Kidney glomerular epithelial cell (primary cell): ENCODE measurements around the gene PPP4R2.
A peak's percentile ranks its signal among the peaks of the same experiment; 100 is the strongest.

Experiments used
- DNase-seq: peaks from one replicate; lab custom pipeline; 2025; lab: John Stamatoyannopoulos, UW

The PPP4R2 gene, protein sequence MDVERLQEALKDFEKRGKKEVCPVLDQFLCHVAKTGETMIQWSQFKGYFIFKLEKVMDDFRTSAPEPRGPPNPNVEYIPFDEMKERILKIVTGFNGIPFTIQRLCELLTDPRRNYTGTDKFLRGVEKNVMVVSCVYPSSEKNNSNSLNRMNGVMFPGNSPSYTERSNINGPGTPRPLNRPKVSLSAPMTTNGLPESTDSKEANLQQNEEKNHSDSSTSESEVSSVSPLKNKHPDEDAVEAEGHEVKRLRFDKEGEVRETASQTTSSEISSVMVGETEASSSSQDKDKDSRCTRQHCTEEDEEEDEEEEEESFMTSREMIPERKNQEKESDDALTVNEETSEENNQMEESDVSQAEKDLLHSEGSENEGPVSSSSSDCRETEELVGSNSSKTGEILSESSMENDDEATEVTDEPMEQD

DNA sequence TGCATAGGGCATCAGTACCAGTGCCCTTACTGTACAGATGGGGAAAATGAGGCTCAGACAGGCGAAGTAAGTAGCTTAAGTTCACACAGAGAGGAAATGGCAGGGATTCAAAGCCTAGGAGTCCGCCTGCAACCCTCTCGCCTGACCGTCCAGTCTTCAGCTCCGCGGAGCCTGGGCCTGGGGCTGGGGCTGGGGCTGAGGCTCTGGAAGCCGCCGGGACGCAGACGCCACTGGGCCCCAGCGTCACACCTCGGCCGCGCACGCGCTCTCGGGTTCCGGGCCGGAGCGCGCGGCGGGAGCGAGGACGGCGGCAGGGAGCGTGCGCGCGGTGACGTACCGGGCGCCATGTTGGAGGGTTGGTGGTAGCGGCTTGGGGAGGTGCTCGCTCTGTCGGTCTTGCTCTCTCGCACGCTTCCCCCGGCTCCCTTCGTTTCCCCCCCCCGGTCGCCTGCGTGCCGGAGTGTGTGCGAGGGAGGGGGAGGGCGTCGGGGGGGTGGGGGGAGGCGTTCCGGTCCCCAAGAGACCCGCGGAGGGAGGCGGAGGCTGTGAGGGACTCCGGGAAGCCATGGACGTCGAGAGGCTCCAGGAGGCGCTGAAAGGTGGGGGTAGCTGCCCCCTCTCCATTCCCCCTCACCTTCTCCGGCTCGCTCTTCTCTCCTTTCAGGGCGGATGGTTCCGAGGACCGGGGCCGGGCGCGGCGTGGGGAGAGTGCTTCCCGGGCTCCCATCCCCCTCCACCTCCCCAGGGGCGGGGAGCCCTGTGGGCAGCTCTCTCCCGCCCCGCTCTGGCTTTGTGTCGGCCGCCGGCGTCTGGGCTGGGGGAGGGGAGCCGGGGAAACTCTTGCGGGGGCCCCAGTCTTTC lies at the start of gene PPP4R2:
PPP4R2 (plus strand) TSS at position 339 of the 861 bp plus-strand sequence; CDS start at position 566, 227 bp downstream.
- DNase-seq, result peak; percentile 84

DNA sequence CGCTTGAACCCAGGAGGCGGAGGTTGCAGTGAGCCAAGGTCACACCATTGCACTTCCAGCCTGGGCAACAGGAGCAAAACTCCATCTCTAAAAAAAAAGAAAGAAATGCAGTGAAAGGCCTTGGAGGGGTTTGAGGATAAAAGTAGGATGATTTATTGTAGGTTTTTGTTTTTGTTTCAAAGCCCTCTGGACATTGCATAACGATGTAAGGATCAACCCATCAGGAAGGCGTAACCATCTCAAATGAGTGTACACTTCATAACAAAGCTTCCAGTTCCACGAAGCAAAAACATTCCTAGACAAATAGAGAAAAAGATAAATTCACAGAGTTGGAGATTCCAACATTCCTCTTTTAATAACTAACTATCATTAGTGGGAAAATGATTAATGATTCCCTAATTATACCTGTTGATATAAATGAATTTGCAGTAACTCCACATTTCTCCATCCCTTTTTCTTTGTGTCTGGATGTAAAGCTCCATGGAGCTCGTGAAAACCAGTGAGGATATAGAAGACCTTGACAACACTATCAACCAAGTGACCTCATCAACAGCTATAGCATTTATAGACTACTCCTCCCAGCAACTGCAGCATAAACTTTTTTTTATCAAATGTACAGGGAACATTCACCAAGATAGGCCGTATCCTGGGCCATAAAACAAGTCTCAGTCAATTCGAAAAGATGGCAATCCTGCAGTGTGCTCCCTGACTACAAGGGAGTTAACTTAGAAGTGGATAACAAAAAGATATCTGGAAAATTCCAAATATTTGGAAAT lies 48.7 kb upstream of the PPP4R2 start:
- DNase-seq, result no peak

DNA sequence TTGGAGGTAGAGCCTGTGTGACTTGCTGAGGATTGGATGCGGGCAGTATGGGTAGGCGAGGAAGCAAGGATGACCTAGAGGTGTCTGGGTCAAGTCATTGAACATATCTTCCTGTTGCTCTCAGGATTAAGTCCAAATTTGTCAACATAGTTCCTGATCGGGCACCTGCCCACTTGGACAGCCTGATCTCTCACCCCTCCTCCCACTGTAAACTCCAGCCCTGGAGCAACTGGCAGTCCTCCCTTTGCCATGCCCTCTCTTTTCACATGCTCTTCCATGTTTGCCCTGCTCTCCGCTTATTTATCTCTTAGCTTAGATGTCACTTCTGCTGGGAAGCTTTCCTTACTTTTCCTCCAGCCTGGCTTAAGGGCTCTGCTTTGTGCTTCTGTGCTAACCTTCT lies 47.6 kb upstream of the PPP4R2 start:
- DNase-seq, result no peak

DNA sequence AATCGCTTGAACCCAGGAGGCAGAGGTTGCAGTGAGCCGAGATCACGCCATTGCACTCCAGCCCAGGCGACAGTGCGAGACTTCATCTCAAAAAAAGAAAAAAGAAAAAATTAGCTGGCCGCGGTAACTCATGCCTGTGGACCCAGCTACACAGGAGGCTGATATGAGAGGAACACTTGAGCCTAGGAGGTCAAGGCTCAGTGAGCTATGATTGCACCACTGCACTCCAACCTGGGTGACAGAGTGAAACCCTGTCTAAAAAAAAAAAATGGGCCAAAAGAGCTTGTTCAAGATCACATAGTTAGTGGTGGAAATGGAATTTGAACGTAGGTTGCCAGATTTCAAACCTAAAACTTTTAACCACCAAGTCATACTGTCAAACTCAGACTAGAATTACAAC lies 46.2 kb upstream of the PPP4R2 start:
- DNase-seq, result no peak

DNA sequence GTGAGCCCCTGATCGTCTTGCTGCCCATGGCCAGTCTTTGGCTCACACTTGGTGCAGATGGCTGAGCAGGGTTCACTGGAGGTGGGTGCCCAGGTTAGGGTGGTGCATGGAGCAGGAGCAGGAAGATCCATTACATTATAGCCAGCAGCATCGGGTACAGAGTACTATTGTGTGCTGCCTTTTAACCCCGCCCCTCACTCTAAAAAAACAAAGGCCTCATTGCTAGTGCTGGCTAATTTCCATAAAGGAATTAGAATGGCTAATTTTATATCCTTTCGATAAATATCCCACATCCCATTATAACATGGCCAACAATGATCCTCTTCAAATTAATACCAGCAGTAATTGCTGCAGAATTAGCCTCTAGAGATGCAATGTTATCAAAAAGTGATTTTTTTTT lies 45.8 kb upstream of the PPP4R2 start:
- no peak for DNase-seq

DNA sequence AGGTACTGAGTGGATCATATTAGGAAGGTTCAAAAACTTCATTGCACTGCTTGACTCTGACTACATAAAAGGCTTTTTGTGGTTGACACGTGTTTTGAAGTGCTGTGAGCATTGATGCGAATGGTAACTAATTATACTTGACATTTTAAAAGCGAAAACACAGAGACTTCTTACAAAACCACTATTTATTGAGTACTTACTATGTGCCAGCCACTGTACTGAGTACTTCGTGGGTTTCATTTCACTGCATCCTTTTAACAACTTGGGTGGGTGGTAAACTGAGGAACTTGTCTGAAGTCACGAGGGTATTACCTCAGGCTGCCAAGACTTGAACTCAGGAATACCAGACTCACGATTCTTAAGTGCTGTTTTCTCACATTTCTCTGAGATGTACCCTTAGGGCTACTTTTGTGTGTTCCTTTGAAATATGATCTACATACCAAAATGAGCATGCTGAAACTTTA lies 45.3 kb upstream of the PPP4R2 start:
- DNase-seq, result no peak

DNA sequence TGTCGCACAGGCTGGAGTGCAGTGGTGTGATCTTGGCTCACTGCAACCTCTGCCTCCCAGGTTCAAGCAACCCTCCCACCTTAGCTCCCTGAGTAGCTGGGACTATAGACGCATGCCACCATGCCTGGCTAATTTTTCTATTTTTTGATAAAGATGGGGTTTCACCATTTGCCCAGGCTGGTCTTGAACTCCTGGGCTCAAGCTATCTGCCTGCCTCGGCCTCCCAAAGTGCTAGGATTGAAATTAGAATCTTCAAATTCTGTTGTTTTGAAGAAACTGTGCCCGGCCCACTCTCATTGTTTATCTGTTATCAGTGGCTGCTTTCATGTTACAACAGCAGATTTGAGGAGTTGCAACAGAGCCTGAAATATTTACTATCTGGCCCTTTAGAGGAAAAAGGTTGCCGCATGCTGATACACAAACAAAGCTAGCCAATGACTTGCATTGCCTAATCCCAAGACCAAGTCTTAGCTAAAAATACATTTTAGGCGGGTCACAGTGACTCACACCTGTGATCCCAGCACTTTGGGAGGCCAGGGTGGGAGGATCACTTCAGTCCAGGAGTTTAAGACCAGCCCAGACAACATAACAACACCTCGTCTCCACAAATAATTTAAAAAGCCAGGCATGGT lies 43.2 kb upstream of the PPP4R2 start:
- DNase-seq, result no peak

DNA sequence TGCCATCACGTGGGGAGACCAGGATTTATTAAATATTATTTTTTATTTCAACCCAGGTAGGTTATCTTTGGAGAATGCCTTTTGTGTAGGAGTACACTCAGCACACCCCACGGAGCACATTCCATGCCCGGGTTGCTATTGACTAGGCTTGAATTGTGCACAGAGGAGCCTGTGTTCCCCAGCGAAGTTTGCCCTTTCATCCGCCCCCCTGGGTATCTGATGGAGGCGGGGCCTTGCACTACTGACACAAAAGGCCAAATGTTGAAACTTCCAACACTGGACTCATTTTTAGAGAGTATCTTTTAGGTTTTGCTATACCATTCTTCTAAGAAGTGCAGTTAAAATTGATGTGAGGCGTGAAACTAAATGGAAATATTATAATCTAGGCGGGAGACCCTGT lies 39.3 kb upstream of the PPP4R2 start:
- no peak for DNase-seq

DNA sequence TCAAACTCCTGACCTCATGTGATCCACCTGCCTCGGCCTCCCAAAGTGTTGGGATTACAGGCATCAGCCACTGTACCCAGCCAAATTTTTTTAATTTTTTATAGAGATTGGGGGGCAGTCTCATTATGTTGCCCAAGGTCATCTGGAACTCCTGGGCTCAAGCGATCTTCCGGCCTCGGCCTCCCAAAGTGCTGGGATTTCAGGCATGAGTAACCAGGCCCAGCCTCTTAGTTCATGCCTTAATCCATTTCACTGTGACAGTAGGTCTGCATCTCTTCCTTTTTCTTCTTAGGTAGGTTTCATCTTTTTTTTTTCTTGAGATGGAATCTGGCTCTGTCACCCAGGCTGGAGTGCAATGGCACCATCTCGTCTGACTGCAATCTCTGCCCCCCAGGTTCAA lies 37.3 kb upstream of the PPP4R2 start:
- no peak for DNase-seq

DNA sequence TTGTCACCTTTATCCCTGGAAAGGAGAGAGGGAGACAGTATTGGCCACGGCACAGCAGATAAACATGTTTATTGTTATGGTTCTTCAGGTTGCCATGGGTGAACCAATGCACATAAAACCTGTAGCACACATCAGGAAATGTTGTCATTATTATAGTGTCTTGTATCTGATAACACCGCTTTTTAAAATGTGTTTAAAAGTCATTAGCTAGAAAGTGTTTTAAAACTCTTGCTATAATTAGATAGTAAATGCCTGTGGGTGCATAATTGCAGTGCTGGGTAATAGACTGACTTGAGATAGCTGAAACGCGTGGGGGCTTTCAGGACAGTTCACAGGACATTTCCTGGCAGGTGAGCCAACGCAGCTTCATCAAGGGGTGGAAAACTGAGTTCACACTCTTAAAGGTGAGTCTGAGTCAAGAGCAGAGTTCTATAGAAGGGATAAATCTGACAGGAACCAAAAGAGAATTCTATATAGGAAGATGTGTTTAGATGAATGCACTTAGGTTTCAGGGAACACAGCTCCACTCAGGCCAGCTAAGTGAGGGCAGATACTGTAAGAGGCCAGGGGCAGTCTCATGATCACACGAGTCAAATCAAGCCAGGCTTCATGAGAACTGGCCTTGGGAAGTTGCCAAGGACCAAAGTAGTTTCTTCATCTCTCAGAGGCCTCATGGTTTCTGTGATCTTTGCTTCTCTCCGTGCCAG lies 35.6 kb upstream of the PPP4R2 start:
- no peak for DNase-seq

DNA sequence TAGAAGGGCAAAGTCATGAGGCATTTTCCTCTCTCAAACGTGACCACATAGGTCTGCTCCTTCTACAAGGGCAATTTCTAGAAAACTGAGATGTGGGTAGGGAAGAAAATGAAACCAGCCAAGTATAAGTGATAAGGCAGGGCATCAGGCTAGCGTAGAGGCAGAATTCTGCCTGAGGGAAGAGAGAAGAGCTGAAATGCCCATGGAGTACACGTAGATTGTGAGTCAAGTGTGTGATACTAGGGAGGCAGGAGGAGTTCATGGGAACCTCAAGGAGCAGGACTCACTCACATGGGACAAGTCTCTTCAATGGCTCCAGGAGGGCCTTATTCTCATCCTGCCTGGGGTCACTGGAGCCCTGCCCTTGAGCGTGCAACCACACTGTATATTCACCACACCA lies 34.9 kb upstream of the PPP4R2 start:
- DNase-seq, result no peak

DNA sequence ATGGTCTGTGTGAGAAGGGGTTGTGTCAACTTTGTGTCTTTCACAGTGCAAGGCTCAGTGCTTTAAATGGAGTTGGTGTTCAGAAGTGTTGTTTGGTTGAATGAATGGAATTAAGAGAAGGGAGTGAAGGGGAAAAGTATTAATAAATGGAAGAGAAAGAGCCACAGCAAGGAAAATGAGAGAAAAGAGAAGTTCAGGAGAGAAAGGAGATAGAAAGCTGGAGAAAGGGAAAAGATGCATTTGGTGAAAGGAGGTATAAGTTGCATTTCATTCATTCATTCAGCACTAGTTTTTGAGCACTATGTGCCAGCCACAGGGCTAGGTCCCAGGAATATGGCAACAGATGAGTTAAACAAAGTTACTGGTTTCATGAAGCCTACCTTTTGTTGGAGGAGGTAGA lies 34.3 kb upstream of the PPP4R2 start:
- DNase-seq, result no peak

DNA sequence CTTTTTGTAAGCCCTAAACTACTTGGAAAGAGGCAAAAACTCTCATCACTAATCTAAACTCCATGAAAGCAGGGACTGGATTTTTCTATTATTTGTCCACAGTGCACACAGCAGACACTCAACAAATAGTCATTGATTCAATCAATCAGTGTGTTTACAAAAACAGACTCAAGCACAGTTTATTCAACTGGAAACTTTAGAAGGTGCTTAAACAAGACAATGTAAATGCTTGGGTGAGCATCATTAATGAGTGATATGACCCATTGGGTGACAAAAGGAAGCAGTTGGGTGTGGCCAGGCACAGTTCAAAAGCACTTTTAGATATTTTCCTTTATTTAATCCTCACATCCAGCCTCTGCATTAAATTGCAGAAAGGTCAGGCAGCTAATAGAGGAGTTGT lies 32.0 kb upstream of the PPP4R2 start:
- no peak for DNase-seq

DNA sequence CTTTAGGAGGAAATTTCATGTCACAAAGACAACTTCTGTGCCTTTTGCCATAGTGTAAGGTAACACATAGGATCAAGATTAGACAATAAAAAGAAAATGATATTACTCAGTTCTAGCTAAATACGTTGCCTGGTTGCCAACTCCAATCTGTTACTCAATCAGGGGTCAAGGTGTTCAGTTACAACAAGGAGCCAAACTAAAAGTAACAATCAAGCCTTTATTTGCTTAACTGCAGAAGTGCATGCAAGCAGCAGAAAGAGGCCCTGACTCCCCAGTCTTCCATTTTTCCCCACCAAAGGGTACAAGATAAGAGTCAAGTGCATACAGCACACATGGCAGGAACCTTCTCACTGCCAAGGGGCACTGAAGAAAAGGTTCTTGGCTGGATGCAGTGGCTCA lies 28.3 kb upstream of the PPP4R2 start:
- DNase-seq, result no peak

DNA sequence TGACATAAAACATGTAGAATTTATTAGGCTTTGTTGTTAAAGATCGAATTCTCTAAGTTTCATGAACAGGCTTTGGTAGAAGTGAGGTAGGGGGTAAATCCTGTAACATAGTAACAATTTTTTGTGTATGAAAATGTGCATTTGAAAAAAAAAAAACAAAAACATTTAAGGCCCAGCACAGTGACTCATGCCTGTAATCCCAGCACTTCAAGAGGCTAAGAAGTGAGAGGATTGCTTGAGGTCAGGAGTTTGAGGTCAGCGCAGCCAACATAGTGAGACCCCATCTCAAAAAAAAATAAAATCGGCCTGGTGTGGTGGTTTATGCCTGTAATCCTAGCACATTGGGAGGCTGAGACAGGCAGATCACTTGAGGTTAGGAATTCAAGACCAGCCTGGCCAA lies 26.8 kb upstream of the PPP4R2 start:
- no peak for DNase-seq

DNA sequence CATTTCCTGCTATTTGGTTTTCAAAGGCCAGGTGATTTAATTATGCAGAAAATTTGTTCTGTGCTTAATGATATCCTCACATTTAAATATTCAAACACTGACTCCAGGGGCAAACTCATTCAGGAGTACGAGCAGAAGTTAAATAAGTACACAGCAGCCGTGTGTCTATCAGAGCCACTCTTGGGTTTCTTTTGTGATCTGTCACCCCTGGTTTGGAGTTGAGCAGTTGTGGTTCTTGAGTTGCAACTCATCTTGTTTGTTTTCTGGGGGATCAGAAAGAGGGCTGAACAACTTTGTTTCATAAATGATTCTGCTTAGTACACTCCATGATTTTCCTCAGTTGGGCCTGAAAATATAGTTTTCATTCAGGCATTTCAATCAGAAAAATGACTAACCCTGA lies 25.7 kb upstream of the PPP4R2 start:
- DNase-seq, result no peak

DNA sequence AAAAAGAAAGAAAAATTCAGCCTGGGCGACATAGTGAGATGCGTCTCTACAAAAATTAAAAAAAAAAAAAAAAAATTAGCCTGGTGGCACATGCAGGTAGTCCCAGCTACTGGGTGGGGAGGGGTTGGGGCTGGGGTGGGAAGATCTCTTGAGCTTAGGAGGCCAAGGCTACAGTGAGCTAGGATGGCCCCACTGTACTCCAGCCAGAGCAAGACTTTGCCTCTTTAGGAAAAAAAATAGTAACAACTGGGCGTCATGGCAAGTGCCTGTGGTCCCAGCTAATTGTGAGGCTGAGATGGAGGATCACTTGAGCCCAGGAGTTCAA lies 23.9 kb upstream of the PPP4R2 start:
- DNase-seq, result no peak

DNA sequence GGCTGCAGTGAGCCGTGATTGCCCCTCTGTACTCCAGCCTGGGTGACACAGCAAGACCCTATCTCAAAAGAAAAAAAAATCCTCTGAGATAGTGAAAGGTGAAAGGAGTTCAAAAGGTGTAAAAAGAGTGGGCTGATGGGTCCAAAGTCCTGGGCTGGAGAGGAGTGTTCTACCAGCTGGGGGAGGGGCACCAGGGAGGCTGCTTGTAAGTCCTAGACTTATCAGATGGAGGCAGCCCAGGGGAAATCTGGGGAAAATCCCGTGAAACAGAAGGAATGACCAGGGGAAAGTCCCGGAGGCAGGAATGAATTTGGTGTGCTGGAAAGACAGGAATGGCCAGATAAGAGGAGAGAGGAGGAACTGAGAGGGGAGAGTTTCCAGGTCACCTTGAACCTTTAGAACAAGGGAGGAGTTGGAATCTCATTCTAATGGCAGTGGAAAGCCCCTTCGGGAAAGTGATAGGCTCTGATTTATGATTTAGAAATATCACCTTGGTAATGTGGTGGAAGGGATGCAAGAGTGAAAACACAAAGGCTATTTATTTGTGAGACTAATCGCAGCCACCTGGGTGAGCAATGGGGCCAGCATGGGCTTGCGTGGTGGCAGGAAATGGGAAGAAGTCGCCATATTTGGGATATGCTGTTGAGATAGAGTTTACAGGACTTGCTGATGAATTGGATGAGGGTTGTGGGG lies 23.4 kb upstream of the PPP4R2 start:
- peak; percentile 79 for DNase-seq

DNA sequence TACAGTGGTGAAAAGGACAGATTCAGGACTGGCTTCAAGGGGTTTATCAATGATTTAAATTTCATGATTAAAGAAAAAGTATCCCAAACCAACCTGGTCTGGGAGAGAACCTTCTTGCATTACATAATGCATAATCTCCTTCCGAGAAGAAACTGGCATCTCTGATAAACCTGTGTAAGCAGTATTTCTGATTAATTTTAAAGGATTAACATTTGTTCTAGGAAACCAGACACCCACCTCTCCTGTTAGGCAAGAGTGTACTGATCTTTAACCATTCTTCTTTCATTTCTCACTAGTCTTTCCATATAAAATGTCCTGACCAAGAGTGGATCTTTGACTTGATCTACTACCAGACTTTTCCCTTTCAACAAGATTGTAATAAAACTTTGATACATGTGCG lies 22.8 kb upstream of the PPP4R2 start:
- DNase-seq, result no peak

DNA sequence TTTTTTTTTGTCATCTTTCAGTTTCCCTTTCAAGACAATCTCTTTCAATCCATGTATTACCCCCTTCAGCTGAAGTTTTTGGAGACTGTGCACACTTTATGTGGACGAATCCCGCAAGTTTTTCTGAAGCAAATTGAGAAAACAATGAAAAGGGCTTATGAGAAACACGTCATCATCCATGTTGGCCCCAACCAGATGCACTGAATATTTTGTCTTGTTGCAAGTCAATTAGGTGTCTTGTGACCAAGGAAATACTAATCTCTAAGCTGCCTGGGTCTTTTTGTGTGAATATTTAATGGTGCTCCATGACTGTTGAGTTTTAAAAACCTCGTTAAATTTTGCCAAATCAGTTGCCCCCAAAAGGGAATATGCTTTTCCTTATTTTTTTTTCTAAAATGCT lies 21.7 kb upstream of the PPP4R2 start:
- no peak for DNase-seq

DNA sequence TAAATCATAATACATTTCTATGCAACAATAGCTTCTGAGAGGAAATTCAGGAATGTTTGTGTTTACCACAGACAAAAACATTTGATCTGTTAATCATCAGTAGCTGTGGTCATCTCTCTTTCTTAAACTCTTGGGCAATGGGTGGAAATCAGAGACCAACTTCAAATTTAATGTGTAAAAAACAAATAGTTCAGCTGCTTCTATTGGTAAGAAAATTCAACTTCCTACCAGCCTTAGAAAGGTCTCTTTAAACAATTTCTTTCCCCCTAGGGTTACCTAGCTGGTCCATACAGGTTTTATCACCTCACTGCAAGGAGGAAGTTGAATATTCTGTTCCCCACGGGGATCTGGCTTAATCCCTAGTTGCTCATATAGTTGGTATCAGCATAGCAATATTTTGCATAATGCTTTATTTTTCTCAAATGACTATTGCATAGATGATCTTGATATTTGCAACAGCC lies 20.3 kb upstream of the PPP4R2 start:
- DNase-seq, result peak; percentile 13
